ENCODE results near the gene CRYBG3. TPM values are rescaled to one million over a fixed set of nuclear protein-coding genes. Genes with fewer than 3 reads are reported as not detected.

Gene CRYBG3
- total and polyA plus RNA-seq, 2 of the 13 experiments (the other 11 are each of a cell fraction or from before 2014, with no cell fraction given) = 3.8 to 15.9 TPM

DNA sequence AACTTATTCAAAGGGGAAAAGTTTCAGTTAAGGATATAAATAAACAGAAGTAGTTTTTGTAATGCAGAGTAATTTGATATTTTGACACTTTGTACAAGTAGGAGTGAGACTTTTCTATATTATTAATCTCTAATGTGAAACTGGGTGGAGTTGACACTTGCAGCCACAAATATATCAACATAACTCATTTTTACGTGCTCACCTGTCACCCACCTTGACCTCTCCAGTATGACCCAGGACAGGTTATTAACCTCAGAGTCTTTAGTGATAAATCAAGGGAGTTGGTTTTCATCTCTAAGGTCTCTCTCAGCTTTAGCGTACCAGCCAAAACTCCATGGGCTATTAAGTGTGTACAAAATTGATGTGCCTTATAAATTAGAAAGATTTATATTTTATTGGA, 7.4 kb downstream of the CRYBG3 start:
- no peak overlapping the region for H3K27ac ChIP-seq (ENCODE audit: extremely low read length, insufficient read depth, low read length)
- ATAC-seq = no peak
- intact Hi-C loops (cut with micrococcal nuclease; ENCODE audit: unreplicated experiment) (no loop called here), in situ Hi-C loops (cut with HindIII; ENCODE audit: extremely low pct_ligation_motif_present, low pct_unique_long_range_greater_than_20kb) (no loop called here)
- no peak for FAIRE-seq
- no peaks in the 10 kb centered on the region for H3K27me3 ChIP-seq (ENCODE audit: control insufficient read depth in 1 of 2, insufficient read depth in 2 of 2, low read length in 2 of 2)
- peaks cover 15% of the 10 kb centered on the region for H3K79me2 ChIP-seq (ENCODE audit: insufficient read depth, low read length)
- H4K20me1 ChIP-seq (ENCODE audit: insufficient read depth, low read length) = no peaks in the 10 kb centered on the region
- no peak overlapping the region for H3K4me3 ChIP-seq (replicated peaks in 1 of 3; ENCODE audit: insufficient read depth in 1 of 3, low read depth in 2 of 3, low read length in 3 of 3)
- H3K4me2 ChIP-seq (ENCODE audit: low read depth, low read length) = no peak overlapping the region
- H3K9ac ChIP-seq (ENCODE audit: insufficient read depth, low read depth, low read length) = no peak overlapping the region
- 96% methylated on average over 2 of the region's 2 CpGs for WGBS (ENCODE audit: low lambda C conversion rate)
- no TSS peak for BruUV-seq (replicated peaks)
- POLR2A ChIA-PET = interaction anchor here (1.2 kb wide), 1 partner anchor 7 kb away, joined by 3 read pairs; the partner anchor contains the start of gene CRYBG3
- DNase-seq (ENCODE audit: low spot score) = no peak
- TF ChIP-seq RNF2 (conservative IDR thresholded peaks at IDR 0.05; ENCODE audit: low read depth) (no peak), MATR3 (CRISPR knock-in tag; IDR thresholded peaks at IDR 0.05) (no peak), KAT7 (CRISPR knock-in tag; IDR thresholded peaks at IDR 0.05; ENCODE audit: borderline replicate concordance) (no peak), SKI (IDR thresholded peaks at IDR 0.05; ENCODE audit: partially characterized antibody) (no peak)
- TF ChIP-seq, protein P1, sequence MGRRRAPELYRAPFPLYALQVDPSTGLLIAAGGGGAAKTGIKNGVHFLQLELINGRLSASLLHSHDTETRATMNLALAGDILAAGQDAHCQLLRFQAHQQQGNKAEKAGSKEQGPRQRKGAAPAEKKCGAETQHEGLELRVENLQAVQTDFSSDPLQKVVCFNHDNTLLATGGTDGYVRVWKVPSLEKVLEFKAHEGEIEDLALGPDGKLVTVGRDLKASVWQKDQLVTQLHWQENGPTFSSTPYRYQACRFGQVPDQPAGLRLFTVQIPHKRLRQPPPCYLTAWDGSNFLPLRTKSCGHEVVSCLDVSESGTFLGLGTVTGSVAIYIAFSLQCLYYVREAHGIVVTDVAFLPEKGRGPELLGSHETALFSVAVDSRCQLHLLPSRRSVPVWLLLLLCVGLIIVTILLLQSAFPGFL (CRISPR knock-in tag; IDR thresholded peaks at IDR 0.05) = no peak
- TF ChIP-seq, protein P2, sequence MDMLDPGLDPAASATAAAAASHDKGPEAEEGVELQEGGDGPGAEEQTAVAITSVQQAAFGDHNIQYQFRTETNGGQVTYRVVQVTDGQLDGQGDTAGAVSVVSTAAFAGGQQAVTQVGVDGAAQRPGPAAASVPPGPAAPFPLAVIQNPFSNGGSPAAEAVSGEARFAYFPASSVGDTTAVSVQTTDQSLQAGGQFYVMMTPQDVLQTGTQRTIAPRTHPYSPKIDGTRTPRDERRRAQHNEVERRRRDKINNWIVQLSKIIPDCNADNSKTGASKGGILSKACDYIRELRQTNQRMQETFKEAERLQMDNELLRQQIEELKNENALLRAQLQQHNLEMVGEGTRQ (IDR thresholded peaks at IDR 0.05; ENCODE audit: low read depth, low read length) = no peak
- TF ChIP-seq, protein P2 (CRISPR knock-in tag; IDR thresholded peaks at IDR 0.05; ENCODE audit: borderline replicate concordance) = no peak
- TF ChIP-seq, protein P3, sequence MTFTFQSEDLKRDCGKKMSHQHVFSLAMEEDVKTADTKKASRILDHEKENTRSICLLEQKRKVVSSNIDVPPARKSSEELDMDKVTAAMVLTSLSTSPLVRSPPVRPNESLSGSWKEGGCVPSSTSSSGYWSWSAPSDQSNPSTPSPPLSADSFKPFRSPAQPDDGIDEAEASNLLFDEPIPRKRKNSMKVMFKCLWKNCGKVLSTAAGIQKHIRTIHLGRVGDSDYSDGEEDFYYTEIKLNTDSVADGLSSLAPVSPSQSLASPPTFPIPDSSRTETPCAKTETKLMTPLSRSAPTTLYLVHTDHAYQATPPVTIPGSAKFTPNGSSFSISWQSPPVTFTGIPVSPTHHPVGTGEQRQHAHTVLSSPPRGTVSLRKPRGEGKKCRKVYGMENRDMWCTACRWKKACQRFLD (CRISPR knock-in tag; IDR thresholded peaks at IDR 0.05; ENCODE audit: borderline replicate concordance) = no peak
- no peaks in the 10 kb centered on the region for H3K9me3 ChIP-seq (ENCODE audit: low read length)
- H3K4me1 ChIP-seq (ENCODE audit: insufficient read depth, low read length) = peaks cover 36% of the 10 kb centered on the region
- CTCF ChIA-PET (ENCODE audit: low intra/inter-chr PET ratio, low total read pairs) = no interaction called here
- no peak overlapping the region for H2AFZ ChIP-seq (ENCODE audit: low read length)
- no peaks in the 10 kb centered on the region for H3K36me3 ChIP-seq (replicated peaks in 1 of 2; ENCODE audit: control insufficient read depth in 1 of 2, insufficient read depth in 2 of 2, low read length in 2 of 2)
